Natural killer cell (primary cell): ENCODE measurements around the gene CCNQ. TPM values are rescaled to one million over a fixed set of nuclear protein-coding genes. Genes with fewer than 3 reads are reported as not detected.
A peak's percentile ranks its signal among the peaks of the same experiment; 100 is the strongest.

Source experiments
- ATAC-seq, 3 donors: fragments of 150-1000 bp in 2 of 3; fragments of 200-7000 bp in 1 of 3; cut with Tn5 transposase; 1 replicate in 1 of 3; 2 replicates in 2 of 3; pipeline ENCODE4 v1.10.0; 2021; ENCODE audit warnings: mild to moderate bottlenecking in 2 of 3, moderate library complexity in 2 of 3
- DNase-seq, 2 donors: peaks; one replicate each; pipeline versions ENCODE4 v3.0.0 to v3.0.0-alpha.2; 2013 to 2021; ENCODE audit warnings: mixed read lengths in 1 of 2
- H3K27ac ChIP-seq: one replicate; pipeline ENCODE4 v1.5.1; 2013; ENCODE audit warnings: mild to moderate bottlenecking, low read length
- H3K27me3 ChIP-seq: one replicate; pipeline ENCODE4 v1.6.1; 2013; ENCODE audit warnings: low read length; ENCODE audit not compliant: control insufficient read depth, insufficient read depth
- H3K36me3 ChIP-seq: one replicate; pipeline ENCODE4 v1.6.1; 2013; ENCODE audit warnings: low read length; ENCODE audit not compliant: control insufficient read depth, insufficient read depth
- H3K4me1 ChIP-seq: one replicate; pipeline ENCODE4 v1.6.1; 2013; ENCODE audit warnings: low read length; ENCODE audit not compliant: control insufficient read depth, insufficient read depth
- H3K4me3 ChIP-seq: one replicate; pipeline ENCODE4 v1.5.1; 2013; ENCODE audit warnings: low read length
- H3K9me3 ChIP-seq: one replicate; pipeline ENCODE4 v1.6.1; 2013; ENCODE audit warnings: low read length; ENCODE audit not compliant: control insufficient read depth, insufficient read depth
- H3K27ac Mint-ChIP-seq, 2 donors: one replicate each; pipeline ENCODE4 v1.8.0; 2022; ENCODE audit warnings: mild to moderate bottlenecking in 2 of 2, mixed read lengths in 2 of 2, moderate library complexity in 1 of 2
- H3K27me3 Mint-ChIP-seq, 2 donors: one replicate each; pipeline ENCODE4 v1.8.0; 2022; ENCODE audit warnings: low read depth in 2 of 2, mixed read lengths in 2 of 2
- H3K36me3 Mint-ChIP-seq: one replicate; pipeline ENCODE4 v1.8.0; 2022; ENCODE audit warnings: mixed read lengths
- H3K4me1 Mint-ChIP-seq, 2 donors: one replicate each; pipeline ENCODE4 v1.8.0; 2022; ENCODE audit warnings: mixed read lengths in 2 of 2
- H3K4me3 Mint-ChIP-seq: one replicate; pipeline ENCODE4 v1.8.0; 2022; ENCODE audit warnings: mild to moderate bottlenecking, moderate library complexity, mixed read lengths
- H3K9me3 Mint-ChIP-seq, 2 donors: one replicate each; pipeline ENCODE4 v1.8.0; 2022; ENCODE audit warnings: mixed read lengths in 2 of 2
- CTCF ChIP-seq: fragments of 200-600 bp; IDR thresholded peaks from one replicate; pipeline ENCODE4 v1.8.0; 2022; ENCODE audit warnings: antibody characterized with exemption
- WGBS: methylation state at CpG from one replicate; pipeline ENCODE4 v1.1.7; 2013; ENCODE audit warnings: missing lambda C conversion rate; ENCODE audit not compliant: insufficient coverage; 5-methylcytosine and 5-hydroxymethylcytosine counted together
- intact Hi-C: fragments of 100-400 bp; cut with micrococcal nuclease; formaldehyde crosslinking; loops from one replicate; pipeline ENCODE4 v1.14.2; 2022
- total RNA-seq, 4 donors: library from RNA; stranded (reverse); fragments of 120-200 nt in 1 of 4; gene quantifications; one replicate each; pipeline versions ENCODE4 v1.2.3 to v1.2.4, GENCODE V29; 2013 to 2022

The CCNQ gene
- total RNA-seq = 10 to 100 TPM in 2 of 3 donors, 1 to 10 TPM in 1; 9.0 to 17.2 (median 12.5) TPM
- 21.5 TPM for total RNA-seq (2013)

- Mint-ChIP-seq H3K9me3 (no peaks in the 10 kb centered on the region), H3K27ac (peak within 1 kb of the TSS; percentile 41 to 62), H3K36me3 (no peaks in the 10 kb centered on the region), H3K27me3 (no peaks in the 10 kb centered on the region), H3K4me1 (peaks cover 18 to 48% of the 10 kb centered on the region in 2 donors), H3K4me3 (peak within 1 kb of the TSS; percentile 81)
- Histone ChIP-seq H3K36me3 (peaks cover 6% of the 10 kb centered on the region), H3K9me3 (no peaks in the 10 kb centered on the region), H3K4me3 (peak within 1 kb of the TSS; percentile 74), H3K4me1 (peaks cover 33% of the 10 kb centered on the region), H3K27me3 (no peaks in the 10 kb centered on the region), H3K27ac (peak within 1 kb of the TSS; percentile 57)
- ATAC-seq = peak; percentile 12 to 54 (median 43)
- intact Hi-C loops = no loop called here
- no peak for TF ChIP-seq CTCF
- peak; percentile 21 to 43 for DNase-seq
- 0% methylated on average over 79 of the region's 79 CpGs for WGBS
Observed at GRCh38 chrX:153598541-153599191, at the start of gene CCNQ. Gene CCNQ, minus strand, starts transcription at chrX:153599139. Its CDS starts 66 bp downstream, at chrX:153599073.

- no peaks in the 10 kb centered on the region for H3K9me3 ChIP-seq
- peaks cover 17% of the 10 kb centered on the region for H3K4me1 ChIP-seq
- no peak overlapping the region for H3K27ac Mint-ChIP-seq
- peaks cover 10% of the 10 kb centered on the region for H3K27me3 ChIP-seq
- no peak for DNase-seq
- intact Hi-C loops = no loop called here
- no peak overlapping the region for H3K27ac ChIP-seq
- TF ChIP-seq CTCF = no peak
- no peak for ATAC-seq
- H3K4me3 ChIP-seq = no peak overlapping the region
- H3K27me3 Mint-ChIP-seq = peaks cover 9 to 21% of the 10 kb centered on the region in 2 donors
- H3K4me3 Mint-ChIP-seq = peak overlapping the region; percentile 35
- H3K9me3 Mint-ChIP-seq = no peaks in the 10 kb centered on the region
- H3K36me3 ChIP-seq = no peaks in the 10 kb centered on the region
- WGBS = 7% methylated on average over 79 of the region's 85 CpGs
- H3K4me1 Mint-ChIP-seq = no peaks in the 10 kb centered on the region
- H3K36me3 Mint-ChIP-seq = no peaks in the 10 kb centered on the region
Observed at GRCh38 chrX:153647461-153648357, 48.8 kb upstream of the CCNQ start.

- H3K9me3 ChIP-seq = no peaks in the 10 kb centered on the region
- H3K27me3 ChIP-seq = peaks cover 10% of the 10 kb centered on the region
- Mint-ChIP-seq H3K27ac (no peak within 1 kb of the TSS), H3K9me3 (no peaks in the 10 kb centered on the region), H3K36me3 (no peaks in the 10 kb centered on the region), H3K4me1 (no peaks in the 10 kb centered on the region), H3K4me3 (peak within 1 kb of the TSS; percentile 35), H3K27me3 (peaks cover 5 to 18% of the 10 kb centered on the region in 2 donors)
- no peaks in the 10 kb centered on the region for H3K36me3 ChIP-seq
- H3K4me1 ChIP-seq = peaks cover 17% of the 10 kb centered on the region
- no peak within 1 kb of the TSS for H3K27ac ChIP-seq
- intact Hi-C loops = no loop called here
- DNase-seq = peak in 1 of 2 donors; percentile 37
- no peak for TF ChIP-seq CTCF
- H3K4me3 ChIP-seq = no peak within 1 kb of the TSS
- WGBS = 4% methylated on average over 53 of the region's 53 CpGs
- ATAC-seq = peak in 1 of 3 donors; percentile 37
Observed at GRCh38 chrX:153646620-153647373, 47.9 kb upstream of the CCNQ start, which contains the start of gene DUSP9. Gene DUSP9, plus strand, starts transcription at chrX:153647203. Its CDS starts 751 bp downstream, at chrX:153647954.
